Body of pancreas (tissue), 4 donors: ENCODE results near the gene FAM228A. TPM values are rescaled to one million over a fixed set of nuclear protein-coding genes. Genes with fewer than 3 reads are reported as not detected.

Experiments used
- ATAC-seq: fragments of 150-250 bp; one replicate; pipeline ENCODE4 v1.9.1; 2016
- DNase-seq, 4 donors: peaks; one replicate each; pipeline ENCODE4 v3.0.0-alpha.2; 2019
- H3K27ac ChIP-seq, 4 donors: fragments of 200-600 bp; sonication (generic); 1 replicate in 3 of 4; 2 replicates in 1 of 4; pipeline versions ENCODE4 v1.5.1 to v1.6.1; 2016 to 2019; ENCODE audit warnings: mild to moderate bottlenecking in 1 of 4, mixed read lengths in 1 of 4, moderate library complexity in 1 of 4
- H3K27me3 ChIP-seq, 2 donors: fragments of 200-600 bp; sonication (generic); one replicate each; pipeline ENCODE4 v1.6.0; 2016; ENCODE audit warnings: mild to moderate bottlenecking in 1 of 2
- H3K36me3 ChIP-seq, 2 donors: fragments of 200-600 bp; sonication (generic); replicated peaks in 1 of 2; 2 replicates each; pipeline ENCODE4 v1.5.1; 2016; ENCODE audit warnings: low read depth in 2 of 2; ENCODE audit not compliant: insufficient read depth in 1 of 2
- H3K4me1 ChIP-seq: fragments of 200-600 bp; sonication (generic); one replicate; pipeline ENCODE4 v1.6.0; 2016
- H3K4me3 ChIP-seq, 2 donors: fragments of 200-600 bp; sonication (generic); 1 replicate in 1 of 2; 2 replicates in 1 of 2; pipeline ENCODE4 v1.5.1; 2016 to 2019
- H3K9me3 ChIP-seq, 3 donors: fragments of 200-600 bp; sonication (generic); 1 replicate in 2 of 3; 2 replicates in 1 of 3; pipeline ENCODE4 v1.5.1; 2016
- POLR2A ChIP-seq, 3 donors: fragments of 450-650 bp; IDR thresholded peaks; one replicate each; pipeline ENCODE4 v1.6.1; 2016; ENCODE audit warnings: antibody characterized with exemption in 3 of 3, mild to moderate bottlenecking in 2 of 3
- WGBS, 2 donors: methylation state at CpG; one replicate each; pipeline ENCODE4 v1.1.5; 2017; 5-methylcytosine and 5-hydroxymethylcytosine counted together
- intact Hi-C: fragments of 100-400 bp; cut with DNase I; formaldehyde crosslinking; loops from one replicate; pipeline ENCODE4 v1.15.1; 2023
- total RNA-seq, 2 donors: library from RNA; depleted of rRNA; stranded (reverse); fragments of >200 nt; gene quantifications; one replicate each; pipeline ENCODE4 v1.1.0, GENCODE V29; 2016
- TF ChIP-seq, protein P1 (sequence below), 7 experiments: fragments of 450-650 bp in 4 of 7; fragments of 200-600 bp in 3 of 7; sonication (generic) in 3 of 7; IDR thresholded peaks; one replicate each; pipeline ENCODE4 v1.5.1; 2016 to 2019; ENCODE audit warnings: antibody characterized with exemption in 7 of 7

FAM228A gene
- total RNA-seq, 2 donors from 2014 or later = not detected

GRCh38 chr2:24204505-24204904 is 29.7 kb downstream of the FAM228A start:
- TF ChIP-seq, protein P1, sequence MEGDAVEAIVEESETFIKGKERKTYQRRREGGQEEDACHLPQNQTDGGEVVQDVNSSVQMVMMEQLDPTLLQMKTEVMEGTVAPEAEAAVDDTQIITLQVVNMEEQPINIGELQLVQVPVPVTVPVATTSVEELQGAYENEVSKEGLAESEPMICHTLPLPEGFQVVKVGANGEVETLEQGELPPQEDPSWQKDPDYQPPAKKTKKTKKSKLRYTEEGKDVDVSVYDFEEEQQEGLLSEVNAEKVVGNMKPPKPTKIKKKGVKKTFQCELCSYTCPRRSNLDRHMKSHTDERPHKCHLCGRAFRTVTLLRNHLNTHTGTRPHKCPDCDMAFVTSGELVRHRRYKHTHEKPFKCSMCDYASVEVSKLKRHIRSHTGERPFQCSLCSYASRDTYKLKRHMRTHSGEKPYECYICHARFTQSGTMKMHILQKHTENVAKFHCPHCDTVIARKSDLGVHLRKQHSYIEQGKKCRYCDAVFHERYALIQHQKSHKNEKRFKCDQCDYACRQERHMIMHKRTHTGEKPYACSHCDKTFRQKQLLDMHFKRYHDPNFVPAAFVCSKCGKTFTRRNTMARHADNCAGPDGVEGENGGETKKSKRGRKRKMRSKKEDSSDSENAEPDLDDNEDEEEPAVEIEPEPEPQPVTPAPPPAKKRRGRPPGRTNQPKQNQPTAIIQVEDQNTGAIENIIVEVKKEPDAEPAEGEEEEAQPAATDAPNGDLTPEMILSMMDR (IDR thresholded peaks at IDR 0.05) = no peak
- no peak for TF ChIP-seq POLR2A (IDR thresholded peaks at IDR 0.05)
- Histone ChIP-seq H3K4me3 (no peak overlapping the region), H3K36me3 (peaks cover 15 to 44% of the 10 kb centered on the region in 2 donors), H3K27me3 (no peaks in the 10 kb centered on the region), H3K27ac (no peak overlapping the region), H3K9me3 (no peaks in the 10 kb centered on the region), H3K4me1 (no peaks in the 10 kb centered on the region)
- intact Hi-C loops = no loop called here
- ATAC-seq = no peak
- DNase-seq = no peak
- 96 to 97% methylated on average over 7 to 9 of the region's 12 CpGs for WGBS, 2 donors

- no peak overlapping the region for H3K4me3 ChIP-seq
- H3K9me3 ChIP-seq = no peaks in the 10 kb centered on the region
- ATAC-seq (no peak), DNase-seq (no peak)
- H3K4me1 ChIP-seq = no peaks in the 10 kb centered on the region
- WGBS, 2 donors = 87 to 90% methylated on average over 4 of the region's 4 CpGs
- H3K27me3 ChIP-seq = no peaks in the 10 kb centered on the region
- intact Hi-C loops = no loop called here
- TF ChIP-seq POLR2A (IDR thresholded peaks at IDR 0.05) = no peak
- TF ChIP-seq, protein P1 (IDR thresholded peaks at IDR 0.05) = no peak
- H3K27ac ChIP-seq = no peak overlapping the region
- H3K36me3 ChIP-seq = peaks cover 15 to 47% of the 10 kb centered on the region in 2 donors
These were observed 30.3 kb downstream of the FAM228A start for GRCh38 chr2:24205131-24205530.

- peaks cover 15 to 49% of the 10 kb centered on the region in 2 donors for H3K36me3 ChIP-seq
- no peak for ATAC-seq
- WGBS, 2 donors = 87 to 88% methylated on average over 6 of the region's 6 CpGs
These were observed 31.4 kb downstream of the FAM228A start for GRCh38 chr2:24206242-24206641.

DNA sequence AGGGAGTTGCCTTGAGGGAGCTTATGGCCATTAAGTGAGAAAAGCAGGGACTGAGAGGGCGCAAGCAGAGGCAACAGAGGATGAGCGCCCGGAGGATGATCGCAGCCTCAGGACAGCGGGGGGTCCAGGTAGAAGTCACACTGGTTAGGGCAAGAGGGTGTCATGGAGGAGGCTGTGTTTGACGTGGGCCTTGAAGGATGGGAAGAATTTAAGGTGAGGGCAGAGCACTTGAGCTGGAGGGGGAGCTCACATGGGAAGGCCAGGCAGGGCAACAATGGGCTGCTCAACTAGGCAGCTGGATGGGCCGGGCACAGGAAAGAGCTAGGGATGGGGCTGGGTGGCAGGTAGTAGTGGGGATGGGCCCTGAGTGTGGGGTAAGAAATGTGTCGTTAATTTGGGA is 31.9 kb downstream of the FAM228A start:
- intact Hi-C loops = no loop called here
- WGBS, 2 donors = 76 to 85% methylated on average over 8 of the region's 8 CpGs
- H3K27ac ChIP-seq = no peak overlapping the region
- H3K9me3 ChIP-seq = no peaks in the 10 kb centered on the region
- no peaks in the 10 kb centered on the region for H3K4me1 ChIP-seq
- TF ChIP-seq POLR2A (IDR thresholded peaks at IDR 0.05) = no peak
- TF ChIP-seq, protein P1 (IDR thresholded peaks at IDR 0.05) = no peak
- no peak overlapping the region for H3K4me3 ChIP-seq
- H3K36me3 ChIP-seq = peaks cover 15 to 49% of the 10 kb centered on the region in 2 donors
- ATAC-seq = no peak
- no peak for DNase-seq
- H3K27me3 ChIP-seq = no peaks in the 10 kb centered on the region

More at GRCh38 chr2:24206242-24206641, 31.4 kb downstream of the FAM228A start:
- no peak for DNase-seq
- intact Hi-C loops = no loop called here
- no peak overlapping the region for H3K4me3 ChIP-seq
- H3K9me3 ChIP-seq = no peaks in the 10 kb centered on the region
- no peaks in the 10 kb centered on the region for H3K27me3 ChIP-seq
- no peaks in the 10 kb centered on the region for H3K4me1 ChIP-seq
- TF ChIP-seq, protein P1 (IDR thresholded peaks at IDR 0.05) = no peak
- TF ChIP-seq POLR2A (IDR thresholded peaks at IDR 0.05) = no peak
- H3K27ac ChIP-seq = no peak overlapping the region

DNA sequence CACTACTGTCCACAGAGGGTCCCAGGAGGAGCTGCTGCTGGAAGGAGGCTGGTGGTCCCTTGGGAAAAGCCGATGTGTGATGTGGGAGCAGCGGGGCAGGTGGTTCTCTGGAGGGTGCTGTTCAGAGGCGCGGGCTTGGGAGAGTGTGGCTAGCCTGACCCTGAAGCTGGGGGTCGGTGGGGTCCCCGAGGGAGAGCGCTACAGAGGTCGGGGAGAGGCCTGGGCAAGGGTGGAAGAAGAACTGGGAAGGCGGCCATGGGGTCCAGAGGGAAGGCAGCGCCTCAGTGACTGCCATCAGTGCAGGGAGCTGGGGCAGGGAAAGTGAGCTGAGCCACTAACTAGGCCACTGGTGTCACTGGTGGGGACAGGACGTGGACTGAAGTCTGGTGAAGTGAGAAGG is 32.5 kb downstream of the FAM228A start:
- Histone ChIP-seq H3K9me3 (no peaks in the 10 kb centered on the region), H3K27me3 (no peaks in the 10 kb centered on the region), H3K4me1 (no peaks in the 10 kb centered on the region), H3K36me3 (peaks cover 15 to 55% of the 10 kb centered on the region in 2 donors), H3K27ac (no peak overlapping the region), H3K4me3 (no peak overlapping the region)
- no peak for DNase-seq
- ATAC-seq = no peak
- intact Hi-C loops = no loop called here
- no peak for TF ChIP-seq POLR2A (IDR thresholded peaks at IDR 0.05)
- TF ChIP-seq, protein P1 (IDR thresholded peaks at IDR 0.05) = no peak
- 77 to 89% methylated on average over 9 to 11 of the region's 11 CpGs for WGBS, 2 donors
